ENCODE results near the gene SCML1.

GRCh38 chrX:17725181-17725580 lies 12.1 kb upstream of the SCML1 start:
- TF ChIP-seq POLR2A (IDR thresholded peaks at IDR 0.05), result no peak
- TF ChIP-seq POLR2AphosphoS5 (IDR thresholded peaks at IDR 0.05), result no peak
